Uterus (tissue), 2 donors: ENCODE measurements around the gene NREP.

Experiments
- CTCF ChIP-seq, 4 experiments: fragments of 200-600 bp in 2 of 4; fragments of 450-650 bp in 2 of 4; sonication (generic) in 2 of 4; IDR thresholded peaks; one replicate each; pipeline ENCODE4 v1.5.1; 2016 to 2019; ENCODE audit warnings: antibody characterized with exemption in 4 of 4, mild to moderate bottlenecking in 2 of 4, moderate library complexity in 1 of 4
- POLR2A ChIP-seq, 2 donors: fragments of 450-650 bp; IDR thresholded peaks; one replicate each; pipeline ENCODE4 v1.6.1; 2016; ENCODE audit warnings: antibody characterized with exemption in 2 of 2, mild to moderate bottlenecking in 1 of 2, moderate library complexity in 1 of 2

GRCh38 chr5:111681414-111682120, 75.4 kb downstream of the NREP start:
- TF ChIP-seq POLR2A (IDR thresholded peaks at IDR 0.05) (no peak), CTCF (IDR thresholded peaks at IDR 0.05) (no peak)
